Cardiac fibroblast (primary cell): ENCODE measurements around the gene ATP9A.

Source experiments
- DNase-seq, 2 donors: peaks; one replicate each; pipeline versions ENCODE4 v3.0.0 to v3.0.0-alpha.2; 2010; ENCODE audit warnings: low read depth in 2 of 2
- H3K4me3 ChIP-seq, 2 donors: replicated peaks in 1 of 2; 1 replicate in 1 of 2; 2 replicates in 1 of 2; pipeline ENCODE4 v1.5.1; 2011; ENCODE audit warnings: low read depth in 2 of 2, low read length in 2 of 2, mild to moderate bottlenecking in 2 of 2, moderate library complexity in 1 of 2
- TF ChIP-seq, protein P1 (sequence below): IDR thresholded peaks from one replicate; pipeline ENCODE4 v1.5.1; 2011; ENCODE audit warnings: low read depth, mild to moderate bottlenecking, low read length, inconsistent platforms

The ATP9A gene

DNA sequence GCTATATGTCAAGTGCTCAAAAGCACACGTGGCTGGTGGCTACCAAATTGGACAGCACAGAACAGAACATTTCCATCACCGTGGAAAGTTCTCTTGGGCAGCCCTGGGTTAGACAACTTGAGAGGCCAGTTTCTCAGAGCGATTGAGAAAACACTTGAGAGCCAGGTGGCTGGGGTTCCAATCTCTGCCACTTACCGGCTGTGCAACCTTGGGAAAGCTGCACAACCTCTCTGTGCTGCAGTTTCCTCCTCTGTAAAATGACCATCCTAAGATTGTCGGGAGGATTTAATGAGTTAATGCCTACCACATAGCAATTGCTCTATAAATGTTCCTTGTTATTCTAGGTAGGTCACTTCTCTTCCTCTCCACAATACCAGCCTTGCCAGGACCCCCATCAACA is 200.6 kb downstream of the ATP9A start:
- DNase-seq: no peak
- TF ChIP-seq, protein P1, sequence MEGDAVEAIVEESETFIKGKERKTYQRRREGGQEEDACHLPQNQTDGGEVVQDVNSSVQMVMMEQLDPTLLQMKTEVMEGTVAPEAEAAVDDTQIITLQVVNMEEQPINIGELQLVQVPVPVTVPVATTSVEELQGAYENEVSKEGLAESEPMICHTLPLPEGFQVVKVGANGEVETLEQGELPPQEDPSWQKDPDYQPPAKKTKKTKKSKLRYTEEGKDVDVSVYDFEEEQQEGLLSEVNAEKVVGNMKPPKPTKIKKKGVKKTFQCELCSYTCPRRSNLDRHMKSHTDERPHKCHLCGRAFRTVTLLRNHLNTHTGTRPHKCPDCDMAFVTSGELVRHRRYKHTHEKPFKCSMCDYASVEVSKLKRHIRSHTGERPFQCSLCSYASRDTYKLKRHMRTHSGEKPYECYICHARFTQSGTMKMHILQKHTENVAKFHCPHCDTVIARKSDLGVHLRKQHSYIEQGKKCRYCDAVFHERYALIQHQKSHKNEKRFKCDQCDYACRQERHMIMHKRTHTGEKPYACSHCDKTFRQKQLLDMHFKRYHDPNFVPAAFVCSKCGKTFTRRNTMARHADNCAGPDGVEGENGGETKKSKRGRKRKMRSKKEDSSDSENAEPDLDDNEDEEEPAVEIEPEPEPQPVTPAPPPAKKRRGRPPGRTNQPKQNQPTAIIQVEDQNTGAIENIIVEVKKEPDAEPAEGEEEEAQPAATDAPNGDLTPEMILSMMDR: no peak
- no peak overlapping the region for H3K4me3 ChIP-seq

DNA sequence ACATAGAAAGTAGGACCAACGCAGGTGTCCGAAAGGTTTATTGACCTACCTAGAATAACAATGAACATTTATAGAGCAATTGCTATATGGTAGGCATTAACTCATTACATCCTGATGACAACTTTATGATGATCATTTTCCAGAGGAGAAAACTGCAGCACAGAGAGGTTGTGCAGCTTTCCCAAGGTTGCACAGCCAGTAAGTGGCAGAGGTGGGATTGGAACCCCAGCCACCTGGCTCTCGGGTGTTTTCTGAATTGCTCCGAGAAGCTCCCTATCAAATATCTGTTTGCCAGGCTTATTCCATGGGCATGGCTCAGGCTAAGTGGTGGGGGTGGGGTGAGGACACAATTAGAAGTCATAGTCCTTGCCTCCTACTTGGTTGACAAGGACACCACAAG is 201.6 kb downstream of the ATP9A start:
- no peak for DNase-seq
- TF ChIP-seq, protein P1: no peak
- H3K4me3 ChIP-seq: no peak overlapping the region

DNA sequence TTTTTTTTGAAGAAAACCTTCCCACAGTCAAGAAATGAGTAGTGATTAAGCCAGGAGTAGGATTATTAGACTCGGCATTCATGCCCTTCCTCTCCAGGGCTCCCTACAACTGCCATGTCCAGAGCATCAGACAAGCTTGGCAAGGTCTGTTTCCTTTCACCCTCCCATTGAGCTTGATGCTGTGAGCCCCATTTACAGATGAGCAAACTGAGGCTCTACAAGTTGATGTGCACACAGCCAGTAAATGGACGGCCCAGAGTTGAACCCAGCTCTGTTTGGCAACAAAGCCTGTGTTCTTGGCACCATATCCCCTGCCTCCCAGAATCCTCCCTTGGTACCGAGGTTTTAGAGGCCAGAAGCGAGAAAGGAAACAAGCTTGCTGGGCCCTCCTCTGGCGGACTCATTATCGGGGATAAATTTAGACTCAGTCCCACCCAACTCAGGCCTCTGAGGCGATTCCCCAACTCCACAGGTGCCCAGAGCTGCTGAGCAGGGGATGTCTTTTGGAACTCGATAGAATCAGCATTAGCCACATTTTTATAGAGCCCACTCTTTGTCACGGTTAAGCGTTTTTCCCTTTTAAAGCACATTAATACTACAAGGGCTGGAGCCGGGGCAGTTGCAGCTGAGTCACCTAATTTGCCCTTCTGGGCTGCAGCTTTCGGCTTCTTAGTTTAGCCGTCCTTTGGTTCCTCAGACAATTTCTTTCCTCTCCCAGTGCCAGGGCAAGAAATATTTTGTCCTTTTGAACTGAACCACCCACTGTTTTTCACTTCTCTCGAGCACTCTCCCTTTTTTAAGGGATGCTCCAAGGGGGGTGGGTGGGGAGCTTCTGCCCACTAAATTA is 202.7 kb downstream of the ATP9A start:
- no peak overlapping the region for H3K4me3 ChIP-seq
- peak in 1 of 2 donors; percentile 33 for DNase-seq
- TF ChIP-seq, protein P1: no peak

DNA sequence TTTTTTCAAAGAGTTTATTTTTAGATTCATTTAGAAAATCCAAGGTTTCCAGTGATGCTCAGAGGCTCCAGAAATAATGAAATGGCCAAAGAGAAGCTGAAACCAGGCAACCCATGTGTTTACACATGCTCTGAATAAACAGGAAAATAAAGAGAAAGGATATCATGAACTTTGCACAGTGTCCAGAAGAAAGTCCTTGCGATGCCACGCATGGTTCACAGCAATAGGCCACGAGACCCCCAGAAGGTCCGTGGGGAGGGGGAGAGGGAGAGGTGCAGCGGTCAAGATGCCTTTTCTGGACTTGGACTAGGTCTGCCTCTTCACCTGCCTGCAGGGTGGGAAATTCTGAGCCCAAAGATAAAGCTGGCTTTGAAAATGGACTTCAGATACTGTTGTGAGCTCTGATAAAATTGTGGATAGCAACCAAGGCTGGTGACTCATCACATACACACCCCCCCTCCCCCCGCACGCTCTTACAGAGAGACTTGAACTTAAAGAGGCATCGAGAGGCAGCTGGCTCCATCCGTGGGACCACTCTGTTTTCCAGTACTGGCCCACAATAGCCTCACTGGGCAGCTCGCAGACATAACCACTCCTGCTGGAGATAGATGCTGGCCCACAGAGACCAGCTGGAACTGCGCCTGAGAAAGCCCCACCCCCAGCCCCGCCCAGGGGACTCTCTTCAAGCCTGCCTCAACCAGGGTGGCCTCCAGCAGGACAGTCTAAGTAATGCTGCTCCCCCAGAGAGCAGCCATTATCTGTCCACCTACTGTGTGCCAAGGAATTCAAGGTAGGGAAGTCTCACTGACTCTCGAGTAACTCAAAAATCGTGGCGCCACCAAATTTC is 204.5 kb downstream of the ATP9A start:
- no peak overlapping the region for H3K4me3 ChIP-seq
- TF ChIP-seq, protein P1: peak; percentile 21
- DNase-seq: peak; percentile 83 to 87

DNA sequence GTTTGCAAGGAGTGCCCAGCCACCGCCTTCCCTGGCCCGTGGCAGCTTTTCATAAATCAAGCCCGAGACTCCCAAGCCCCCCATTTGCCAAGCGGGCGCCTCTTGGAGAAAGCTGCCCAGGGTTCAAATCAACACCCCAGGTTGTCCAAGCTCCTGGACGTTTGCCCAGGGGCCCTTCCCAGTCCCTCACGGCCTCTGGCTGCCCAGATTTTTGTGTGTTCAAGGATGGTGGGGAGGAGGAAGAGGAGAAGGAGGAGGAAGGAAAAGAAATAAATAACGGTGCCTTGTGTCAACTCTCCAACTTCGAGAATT is 205.1 kb downstream of the ATP9A start:
- TF ChIP-seq, protein P1: no peak
- no peak for DNase-seq
- H3K4me3 ChIP-seq: peak overlapping the region; percentile 58 to 61

DNA sequence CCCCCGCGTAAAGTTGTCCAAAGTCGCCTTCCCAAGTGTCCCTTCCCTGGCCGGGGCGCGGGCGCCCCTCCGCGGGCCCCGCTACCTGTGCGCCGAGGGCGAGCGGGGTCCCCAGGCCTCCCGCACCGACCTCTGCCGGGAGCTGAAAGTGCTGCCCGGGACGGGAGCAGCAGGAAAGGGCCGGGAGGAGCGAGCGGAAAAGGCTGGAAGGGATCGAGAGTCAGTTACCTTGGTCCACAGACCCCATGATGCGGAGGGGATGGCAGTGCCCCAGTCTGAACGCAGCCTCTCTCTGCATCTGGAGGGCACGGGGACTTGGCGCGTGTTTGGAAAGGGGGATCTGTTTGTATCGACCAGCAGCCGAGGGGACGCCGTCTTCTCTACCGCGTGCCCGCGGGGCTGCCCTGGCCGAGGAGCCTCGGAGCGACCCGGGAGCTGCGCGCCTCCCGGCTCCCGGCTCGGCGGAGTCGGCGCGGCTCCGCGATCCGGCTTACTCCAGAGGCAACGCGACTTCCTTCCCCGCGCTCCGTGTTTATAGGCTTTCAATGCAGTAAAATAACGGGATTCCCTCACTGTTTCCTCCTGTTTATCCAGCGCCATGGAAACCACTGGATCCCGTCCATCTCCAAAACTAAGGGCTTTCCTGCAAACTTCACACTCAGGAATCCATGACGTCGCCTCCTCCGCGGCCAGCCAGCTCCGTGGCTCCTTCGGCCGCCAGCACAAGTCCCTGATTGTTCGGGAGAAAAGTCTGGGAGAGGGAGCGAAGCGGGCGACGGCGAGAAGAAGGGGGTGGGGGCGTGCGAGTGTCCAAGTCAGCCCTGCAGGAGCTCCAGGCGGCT is 205.6 kb downstream of the ATP9A start:
- peak; percentile 92 to 97 for DNase-seq
- H3K4me3 ChIP-seq: peak overlapping the region; percentile 58 to 61
- TF ChIP-seq, protein P1: no peak
